ENCODE results near the gene EIF6.

EIF6 gene

GRCh38 chr20:35314816-35315631 lies 30.5 kb upstream of the EIF6 start:
- in situ Hi-C loops (cut with MboI; ENCODE audit: low sequenced_read_pairs): no loop called here

GRCh38 chr20:35312318-35312717 lies 27.7 kb upstream of the EIF6 start:
- in situ Hi-C loops (cut with MboI; ENCODE audit: low sequenced_read_pairs): no loop called here

DNA sequence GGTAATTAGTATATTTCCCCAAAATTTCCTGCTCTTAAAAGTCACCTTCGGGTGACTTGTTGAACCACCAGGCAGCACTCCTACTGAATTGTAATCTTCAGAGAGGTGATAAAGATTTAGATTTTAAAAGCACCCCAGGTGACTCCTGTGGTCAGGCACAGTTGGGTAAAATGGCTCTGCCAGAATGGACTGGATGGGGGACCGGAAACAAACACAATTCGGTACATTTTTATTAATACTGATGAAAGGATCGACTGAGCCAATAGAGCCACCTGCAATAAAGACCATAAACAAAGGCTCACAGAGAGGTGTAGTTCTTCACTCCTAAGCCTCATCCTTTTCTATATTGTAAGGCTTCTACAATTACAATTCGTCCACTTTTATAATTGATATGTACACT lies 27.2 kb upstream of the EIF6 start:
- in situ Hi-C loops (cut with MboI; ENCODE audit: low sequenced_read_pairs): no loop called here

DNA sequence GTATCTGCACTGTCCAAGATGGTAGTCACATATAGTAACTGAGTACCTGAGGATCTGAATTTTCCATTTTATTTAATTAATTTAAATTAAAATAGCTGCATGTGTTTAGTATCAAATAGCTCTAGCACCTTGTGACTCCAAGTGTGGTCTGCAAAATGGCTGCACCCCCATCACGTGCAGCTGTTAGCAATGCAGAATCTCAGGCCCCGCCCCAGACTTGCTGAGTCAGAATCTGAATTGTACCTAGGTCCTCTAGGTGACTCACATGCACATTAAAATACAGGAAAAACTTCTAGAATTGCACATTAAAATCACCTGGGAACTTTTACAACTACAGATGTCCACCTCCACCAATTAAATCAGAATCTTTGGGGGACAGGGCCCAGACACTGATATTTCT lies 26.8 kb upstream of the EIF6 start:
- in situ Hi-C loops (cut with MboI; ENCODE audit: low sequenced_read_pairs): no loop called here

GRCh38 chr20:35307666-35308653 lies 23.4 kb upstream of the EIF6 start:
- in situ Hi-C loops (cut with MboI; ENCODE audit: low sequenced_read_pairs): no loop called here

DNA sequence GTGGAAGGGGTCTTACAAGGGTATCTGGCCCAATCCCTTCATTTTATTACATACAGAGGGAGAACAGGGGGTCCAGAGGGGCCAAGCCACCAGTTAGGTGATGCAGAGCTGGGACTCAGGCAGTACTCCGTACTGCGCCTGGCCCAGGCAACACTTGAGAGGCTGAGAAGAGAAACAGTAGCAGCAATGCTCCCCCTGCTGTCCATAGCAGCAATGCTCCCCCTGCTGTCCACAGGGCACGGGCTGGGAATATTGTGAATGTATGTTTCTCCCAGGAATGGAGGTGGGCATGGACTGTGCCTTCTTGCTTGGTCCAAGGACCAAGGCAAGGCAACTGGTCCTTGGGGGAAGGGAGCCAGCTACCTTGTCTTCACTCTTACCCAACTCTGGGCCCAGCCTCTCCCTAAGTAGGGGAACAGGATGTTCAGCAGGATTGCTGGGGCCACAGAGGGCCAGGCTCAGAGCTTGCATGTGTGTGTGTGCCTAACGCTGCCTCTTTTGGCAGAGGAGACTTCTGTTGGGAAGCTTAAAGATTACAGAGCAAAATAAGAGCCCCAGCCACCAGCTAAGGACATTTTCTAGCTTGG lies 22.5 kb upstream of the EIF6 start:
- in situ Hi-C loops (cut with MboI; ENCODE audit: low sequenced_read_pairs): no loop called here

DNA sequence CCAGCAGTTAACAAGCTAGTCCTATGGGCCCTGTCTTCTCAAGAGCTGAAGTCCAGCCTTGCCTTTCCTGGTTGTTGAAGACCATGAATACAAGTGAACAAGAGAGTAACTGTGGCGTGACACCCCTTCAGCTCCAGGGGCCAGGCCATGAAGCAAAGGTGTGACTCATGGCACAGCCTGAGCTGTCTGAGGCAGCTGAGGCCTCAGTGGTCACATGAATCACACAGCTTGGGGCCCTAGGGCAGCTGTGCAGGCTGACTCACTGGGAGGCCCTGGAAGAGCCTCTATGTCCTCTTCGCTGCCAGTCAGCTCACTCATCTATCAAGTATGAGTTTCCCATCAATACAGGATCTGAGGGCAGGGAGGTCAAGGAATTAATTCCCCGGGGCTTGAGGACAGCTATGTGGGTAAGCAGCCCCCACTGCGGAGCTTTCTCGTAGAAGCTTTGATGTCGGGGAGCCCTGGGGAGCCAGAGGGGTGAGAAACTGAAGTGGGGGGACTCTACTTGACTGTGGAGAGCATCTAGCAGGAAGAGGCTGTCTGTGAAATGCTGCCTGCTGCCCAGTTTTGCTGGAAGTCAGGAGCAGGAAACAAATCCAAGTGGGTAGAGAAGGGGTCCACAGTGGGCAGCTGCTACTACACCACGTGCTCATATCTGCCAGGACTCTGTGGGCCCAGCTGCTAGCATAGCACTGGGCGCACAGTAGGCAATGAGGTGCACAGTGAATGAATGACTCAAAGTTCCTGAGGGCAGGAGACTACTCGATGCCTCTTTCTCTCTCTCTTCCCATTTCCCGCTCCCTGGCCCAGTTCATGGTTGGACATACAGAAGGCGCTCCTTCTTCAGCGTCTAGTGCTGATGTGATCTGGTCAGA lies 21.3 kb upstream of the EIF6 start:
- in situ Hi-C loops (cut with MboI; ENCODE audit: low sequenced_read_pairs): no loop called here

- in situ Hi-C loops (cut with MboI; ENCODE audit: low sequenced_read_pairs): no loop called here
These were observed 20.4 kb upstream of the EIF6 start for GRCh38 chr20:35304956-35305355.

- in situ Hi-C loops (cut with MboI; ENCODE audit: low sequenced_read_pairs): no loop called here
These were observed 19.3 kb upstream of the EIF6 start for GRCh38 chr20:35303735-35304491.

- in situ Hi-C loops (cut with MboI; ENCODE audit: low sequenced_read_pairs): no loop called here
These were observed 18.8 kb upstream of the EIF6 start for GRCh38 chr20:35303382-35303734.

DNA sequence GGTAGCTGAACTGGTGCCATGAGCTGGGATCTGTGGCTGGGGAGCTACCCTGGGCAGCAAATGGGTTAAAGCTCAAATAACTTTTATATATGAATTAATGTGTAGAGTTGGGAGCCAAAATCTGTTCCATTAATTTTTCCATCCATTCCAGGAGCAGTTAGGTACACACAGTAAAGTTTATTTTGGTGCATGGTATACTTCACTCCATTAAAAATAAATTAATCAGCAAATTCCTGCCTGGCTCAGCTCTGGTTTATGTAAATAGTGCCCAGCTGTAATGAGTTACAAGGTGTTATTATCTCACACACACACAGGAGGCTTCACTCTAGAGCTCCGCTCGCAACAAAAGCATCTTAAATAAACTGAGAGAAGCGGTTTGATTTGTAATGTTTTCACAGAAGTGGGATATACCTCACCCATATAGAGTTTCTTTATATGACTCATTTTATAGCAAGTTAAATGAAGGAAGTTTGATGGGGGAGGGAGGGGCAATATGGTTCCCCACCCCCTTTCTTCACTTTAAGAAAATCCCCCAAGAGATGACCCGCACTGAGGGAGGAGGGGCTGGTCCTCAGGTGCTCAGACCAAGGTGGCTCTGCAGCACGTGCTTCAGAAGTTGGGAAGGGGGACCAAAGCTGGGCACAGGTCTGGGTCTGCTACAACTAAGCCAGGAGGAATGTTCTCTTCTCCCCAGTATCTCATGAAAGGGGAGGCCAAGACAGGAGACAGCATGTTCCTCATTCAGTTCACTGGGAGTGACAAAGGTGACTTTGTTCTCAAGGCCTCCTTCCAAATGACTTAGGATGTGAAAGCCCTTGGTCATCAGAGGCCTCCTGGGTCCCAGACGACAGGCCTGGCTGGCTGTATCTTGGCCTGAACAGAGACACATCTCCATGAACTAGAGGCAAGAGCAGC lies 18.1 kb upstream of the EIF6 start:
- in situ Hi-C loops (cut with MboI; ENCODE audit: low sequenced_read_pairs): no loop called here

GRCh38 chr20:35301426-35301825 lies 16.9 kb upstream of the EIF6 start:
- in situ Hi-C loops (cut with MboI; ENCODE audit: low sequenced_read_pairs): no loop called here

DNA sequence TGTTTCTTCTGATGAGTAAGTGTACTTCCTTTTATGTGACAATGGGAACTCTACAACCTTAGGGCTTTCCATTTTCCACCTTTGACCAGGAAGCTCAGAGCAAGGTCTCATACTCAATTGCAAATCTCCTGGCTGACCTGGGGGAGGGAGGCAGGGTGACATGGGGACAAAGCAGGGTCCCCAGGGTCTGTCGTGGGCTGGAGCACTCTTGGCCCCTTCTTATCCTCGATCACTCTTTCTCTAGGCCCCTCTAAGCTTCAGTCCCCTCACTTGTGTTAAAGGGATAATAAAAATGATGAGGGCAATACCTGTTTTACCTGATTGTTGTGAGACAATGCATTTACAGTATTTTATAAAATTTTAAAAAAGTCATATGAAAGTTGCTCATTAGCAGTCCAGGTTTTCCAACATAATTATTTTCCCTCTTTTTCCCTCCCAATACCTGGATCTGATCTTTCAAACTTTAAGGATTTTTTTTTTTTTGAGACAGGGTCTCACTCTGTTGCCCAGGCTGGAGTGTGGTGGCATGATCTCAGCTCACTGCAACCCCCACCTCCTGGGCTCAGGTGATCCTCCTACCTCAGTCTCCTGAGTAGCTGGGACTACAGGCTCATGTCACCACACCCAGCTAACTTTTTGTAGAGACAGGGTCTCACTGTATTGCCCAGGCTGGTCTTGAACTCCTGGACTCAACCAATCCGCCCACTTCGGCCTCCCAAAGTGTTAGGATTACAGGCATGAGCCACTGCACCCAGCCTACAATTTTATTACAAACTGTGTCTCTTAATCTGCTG lies 16.1 kb upstream of the EIF6 start:
- in situ Hi-C loops (cut with MboI; ENCODE audit: low sequenced_read_pairs): no loop called here

DNA sequence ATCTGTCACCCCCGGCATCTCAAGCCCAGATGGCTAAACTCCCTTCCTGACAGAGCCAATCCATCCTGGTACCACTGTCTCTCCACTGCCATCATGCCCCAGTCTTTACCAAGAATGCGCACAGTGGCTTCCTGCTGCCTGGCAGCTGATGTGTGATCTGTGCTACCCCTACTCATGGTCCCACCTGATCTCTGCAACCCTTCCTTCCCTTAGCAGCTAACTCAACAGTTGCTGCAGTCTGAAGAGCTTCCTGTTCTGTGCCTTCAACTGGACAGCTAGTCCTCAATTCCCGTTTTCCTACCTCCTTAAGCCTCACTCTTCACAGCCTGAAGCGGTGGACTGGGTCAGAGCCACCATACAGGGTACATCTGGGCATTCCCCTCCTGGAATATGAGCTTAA lies 15.2 kb upstream of the EIF6 start:
- in situ Hi-C loops (cut with MboI; ENCODE audit: low sequenced_read_pairs): no loop called here

DNA sequence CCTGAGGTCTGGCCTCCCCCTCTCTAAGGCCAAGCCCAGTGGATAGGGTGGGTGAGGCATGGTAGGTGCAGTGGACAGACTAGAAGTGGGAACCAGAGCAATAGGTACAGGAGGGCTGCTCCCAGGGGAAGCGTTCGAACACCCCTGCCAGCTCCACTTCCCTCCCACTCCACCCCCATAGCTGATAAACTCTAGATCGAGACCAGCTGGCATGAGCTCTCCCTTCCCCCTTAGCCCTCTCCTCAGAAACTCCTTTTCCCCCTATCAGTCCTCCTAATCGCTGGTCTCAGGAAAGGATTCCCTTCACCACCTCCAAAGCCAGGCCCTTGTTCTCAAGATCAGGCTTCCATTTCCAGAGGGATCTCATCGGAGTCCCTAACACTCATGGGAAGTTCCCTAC lies 13.7 kb upstream of the EIF6 start:
- in situ Hi-C loops (cut with MboI; ENCODE audit: low sequenced_read_pairs): no loop called here

- in situ Hi-C loops (cut with MboI; ENCODE audit: low sequenced_read_pairs): no loop called here
These were observed 13.2 kb upstream of the EIF6 start for GRCh38 chr20:35297740-35298139.

GRCh38 chr20:35297155-35297554 lies 12.6 kb upstream of the EIF6 start:
- in situ Hi-C loops (cut with MboI; ENCODE audit: low sequenced_read_pairs): no loop called here

DNA sequence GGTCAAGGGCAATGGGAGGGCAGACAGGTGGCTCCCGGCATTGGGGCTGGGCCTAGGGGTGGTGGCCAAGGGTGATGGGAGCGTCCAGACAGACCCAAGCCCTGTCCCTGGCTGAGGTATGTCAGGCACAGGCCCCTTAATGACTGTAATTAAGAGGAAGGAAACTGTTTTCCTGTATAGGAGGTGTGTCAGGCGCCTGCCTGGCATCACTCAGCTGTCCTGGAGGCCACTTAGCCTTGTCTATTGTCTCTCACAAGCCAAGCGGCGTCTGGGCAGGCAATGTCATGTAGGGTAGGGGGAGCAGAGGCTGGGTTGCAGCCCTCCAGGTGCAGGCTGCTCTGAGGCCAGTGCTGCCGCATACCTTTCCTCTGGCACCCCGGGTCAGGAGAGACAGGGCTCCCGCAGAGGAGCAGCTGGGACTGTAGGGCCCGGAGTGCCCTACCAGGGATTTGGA lies 11.6 kb upstream of the EIF6 start:
- in situ Hi-C loops (cut with MboI; ENCODE audit: low sequenced_read_pairs): no loop called here
